Gastrocnemius medialis (tissue), 4 donors: Measurements from ENCODE around the gene UPK2. TPM values are rescaled to one million over a fixed set of nuclear protein-coding genes. Genes with fewer than 3 reads are reported as not detected.

Experiments
- ATAC-seq, 2 donors: fragments of 150-250 bp; one replicate each; pipeline ENCODE4 v1.9.1; 2016
- DNase-seq, 2 donors: peaks; one replicate each; pipeline ENCODE4 v3.0.0-alpha.2; 2019
- H3K27ac ChIP-seq, 4 donors: fragments of 200-600 bp; sonication (generic); 1 replicate in 1 of 4; 2 replicates in 3 of 4; pipeline ENCODE4 v1.5.1; 2016 to 2018; ENCODE audit warnings: mild to moderate bottlenecking in 2 of 4, moderate library complexity in 1 of 4
- H3K27me3 ChIP-seq, 3 donors: fragments of 200-600 bp; sonication (generic) in 2 of 3; 1 replicate in 1 of 3; 2 replicates in 2 of 3; pipeline versions ENCODE4 v1.5.1 to v1.6.0; 2016 to 2019; ENCODE audit warnings: mild to moderate bottlenecking in 1 of 3, moderate library complexity in 1 of 3
- H3K36me3 ChIP-seq, 2 donors: fragments of 200-600 bp; sonication (generic) in 1 of 2; one replicate each; pipeline ENCODE4 v1.5.1; 2017 to 2018
- H3K4me1 ChIP-seq, 2 donors: fragments of 200-600 bp; sonication (generic) in 1 of 2; one replicate each; pipeline ENCODE4 v1.5.1; 2016 to 2017; ENCODE audit warnings: mild to moderate bottlenecking in 2 of 2
- H3K4me3 ChIP-seq, 4 donors: fragments of 200-600 bp; sonication (generic) in 3 of 4; 1 replicate in 1 of 4; 2 replicates in 3 of 4; pipeline ENCODE4 v1.5.1; 2016 to 2019; ENCODE audit warnings: mild to moderate bottlenecking in 2 of 4
- H3K9me3 ChIP-seq, 3 donors: fragments of 200-600 bp; sonication (generic) in 2 of 3; 1 replicate in 1 of 3; 2 replicates in 2 of 3; pipeline ENCODE4 v1.5.1; 2016 to 2019
- CTCF ChIP-seq, 5 experiments: fragments of 450-650 bp in 3 of 5; fragments of 200-600 bp in 2 of 5; sonication (generic) in 2 of 5; IDR thresholded peaks in 4 of 5; conservative IDR thresholded peaks in 1 of 5; 1 replicate in 4 of 5; 2 replicates in 1 of 5; pipeline ENCODE4 v1.5.1; 2016 to 2019; ENCODE audit warnings: antibody characterized with exemption in 5 of 5, mild to moderate bottlenecking in 3 of 5, moderate library complexity in 3 of 5
- POLR2A ChIP-seq, 2 donors: fragments of 450-650 bp; IDR thresholded peaks; one replicate each; pipeline ENCODE4 v1.6.1; 2017; ENCODE audit warnings: antibody characterized with exemption in 2 of 2, mild to moderate bottlenecking in 2 of 2, moderate library complexity in 2 of 2
- in situ Hi-C, 4 donors: fragments of 200-750 bp; cut with MboI; loops; one replicate each; pipeline versions ENCODE4 v1.15.0 to v1.8.0; 2017; ENCODE audit warnings: low sequenced_read_pairs in 4 of 4
- intact Hi-C: fragments of 100-400 bp; cut with DNase I; formaldehyde crosslinking; loops from one replicate; pipeline ENCODE4 v1.15.1; 2023; ENCODE audit warnings: low total_unique reads
- total RNA-seq, 4 donors: library from RNA; depleted of rRNA; stranded (reverse); fragments of >200 nt; gene quantifications; one replicate each; pipeline versions ENCODE4 v1.1.0 to v1.2.3, GENCODE V29; 2016

The UPK2 gene
- total RNA-seq, 4 donors from 2014 or later, result not detected

- H3K27me3 ChIP-seq, result no peaks in the 10 kb centered on the region
- ATAC-seq, result no peak
- H3K36me3 ChIP-seq, result no peaks in the 10 kb centered on the region
- no peaks in the 10 kb centered on the region for H3K9me3 ChIP-seq
- no peaks in the 10 kb centered on the region for H3K4me1 ChIP-seq
- TF ChIP-seq POLR2A (IDR thresholded peaks at IDR 0.05) (no peak), CTCF (IDR thresholded peaks at IDR 0.05 in 4 of 5, conservative IDR thresholded peaks at IDR 0.05 in 1 of 5) (no peak)
- intact Hi-C loops (no loop called here), in situ Hi-C loops (loop anchor here in 2 of 4 donors (10.0 to 25.0 kb wide), 3 partner anchors 152 to 245 kb away; partner anchors contain the start of gene DDX6 (in 1 of the 2))
- no peak overlapping the region for H3K4me3 ChIP-seq
- no peak overlapping the region for H3K27ac ChIP-seq
- no peak for DNase-seq
Observed at GRCh38 chr11:118939404-118939915, 16.6 kb upstream of the UPK2 start.

- Histone ChIP-seq H3K9me3 (no peaks in the 10 kb centered on the region), H3K27ac (no peak overlapping the region), H3K4me1 (no peaks in the 10 kb centered on the region), H3K36me3 (no peaks in the 10 kb centered on the region), H3K27me3 (no peaks in the 10 kb centered on the region), H3K4me3 (no peak overlapping the region)
- in situ Hi-C loops, result loop anchor here in 2 of 4 donors (10.0 to 25.0 kb wide), 3 partner anchors 153 to 245 kb away; partner anchors contain the start of gene DDX6 (in 1 of the 2)
- intact Hi-C loops, result loop anchor here (5.0 kb wide), 1 partner anchor 38 kb away; no protein-coding TSS in a partner anchor
- TF ChIP-seq CTCF (IDR thresholded peaks at IDR 0.05 in 4 of 5, conservative IDR thresholded peaks at IDR 0.05 in 1 of 5), result no peak
- no peak for TF ChIP-seq POLR2A (IDR thresholded peaks at IDR 0.05)
- ATAC-seq, result no peak
- no peak for DNase-seq
Observed at GRCh38 chr11:118939953-118940598, 16.0 kb upstream of the UPK2 start.

GRCh38 chr11:118947091-118947490 lies 9.0 kb upstream of the UPK2 start:
- intact Hi-C loops, result no loop called here
- no peaks in the 10 kb centered on the region for H3K36me3 ChIP-seq
- ATAC-seq (no peak), DNase-seq (no peak)
- no peaks in the 10 kb centered on the region for H3K4me1 ChIP-seq
- H3K4me3 ChIP-seq, result no peak overlapping the region
- in situ Hi-C loops, result loop anchor here in 1 of 4 donors (25.0 kb wide), 1 partner anchor 160 kb away; the partner anchor contains the start of gene DDX6
- no peaks in the 10 kb centered on the region for H3K27me3 ChIP-seq
- no peaks in the 10 kb centered on the region for H3K9me3 ChIP-seq
- H3K27ac ChIP-seq, result no peak overlapping the region
- no peak for TF ChIP-seq CTCF (IDR thresholded peaks at IDR 0.05 in 4 of 5, conservative IDR thresholded peaks at IDR 0.05 in 1 of 5)
- TF ChIP-seq POLR2A (IDR thresholded peaks at IDR 0.05), result no peak

- ATAC-seq (no peak), DNase-seq (no peak)
- H3K4me1 ChIP-seq, result no peaks in the 10 kb centered on the region
- intact Hi-C loops, result no loop called here
- H3K4me3 ChIP-seq, result no peak overlapping the region
- H3K27ac ChIP-seq, result no peak overlapping the region
- no peak for TF ChIP-seq CTCF (IDR thresholded peaks at IDR 0.05 in 4 of 5, conservative IDR thresholded peaks at IDR 0.05 in 1 of 5)
- TF ChIP-seq POLR2A (IDR thresholded peaks at IDR 0.05), result no peak
- no peaks in the 10 kb centered on the region for H3K27me3 ChIP-seq
- no peaks in the 10 kb centered on the region for H3K36me3 ChIP-seq
- no peaks in the 10 kb centered on the region for H3K9me3 ChIP-seq
- in situ Hi-C loops, result loop anchor here in 1 of 4 donors (25.0 kb wide), 1 partner anchor 161 kb away; the partner anchor contains the start of gene DDX6
Observed at GRCh38 chr11:118948000-118948399, 8.1 kb upstream of the UPK2 start.
